GM23338 (cell line): ENCODE measurements around the gene TBC1D21. TPM values are rescaled to one million over a fixed set of nuclear protein-coding genes. Genes with fewer than 3 reads are reported as not detected.

Experiments
- CREB1 ChIP-seq: fragments of 250-450 bp; sonication (Bioruptor Pico); IDR thresholded peaks from 2 replicates; pipeline ENCODE4 v1.5.0; 2020; ENCODE audit warnings: low read depth, mild to moderate bottlenecking, moderate library complexity
- JUNB ChIP-seq: IDR thresholded peaks from one replicate; pipeline ENCODE4 v1.6.1; 2016; ENCODE audit warnings: antibody characterized with exemption; ENCODE audit not compliant: unreplicated experiment
- NANOG ChIP-seq: IDR thresholded peaks from 2 replicates; pipeline ENCODE4 v1.6.1; 2016; ENCODE audit warnings: antibody characterized with exemption, borderline replicate concordance
- POLR2AphosphoS5 ChIP-seq: IDR thresholded peaks from 2 replicates; pipeline ENCODE4 v1.6.1; 2016; ENCODE audit warnings: antibody characterized with exemption, low read depth
- polyA plus RNA-seq: library from polyadenylated mRNA; unstranded; fragments of >200 nt; fragmentation: Nextera tagmentation; extraction: Ambion mirVana; gene quantifications from 2 replicates; pipeline ENCODE4 v1.2.1, GENCODE V29; 2016
- total RNA-seq: library from RNA; depleted of rRNA; stranded (reverse); fragments of >200 nt; shearing (Covaris generic); gene quantifications from 2 replicates; pipeline ENCODE4 v1.2.3, GENCODE V29; 2014
- TF ChIP-seq, protein P1 (sequence below): fragments of 250-450 bp; sonication (Bioruptor Pico); IDR thresholded peaks from 2 replicates; pipeline ENCODE4 v1.5.0; 2020; ENCODE audit warnings: mild to moderate bottlenecking, moderate library complexity
- TF ChIP-seq, protein P2 (sequence below): IDR thresholded peaks from 2 replicates; pipeline ENCODE4 v1.6.1; 2016; ENCODE audit warnings: antibody characterized with exemption
- TF ChIP-seq, protein P3 (sequence below): IDR thresholded peaks from one replicate; pipeline ENCODE4 v1.6.1; 2018; ENCODE audit warnings: antibody characterized with exemption; ENCODE audit not compliant: unreplicated experiment

Gene TBC1D21
- total and polyA plus RNA-seq, 2 experiments from 2014 or later = not detected

DNA sequence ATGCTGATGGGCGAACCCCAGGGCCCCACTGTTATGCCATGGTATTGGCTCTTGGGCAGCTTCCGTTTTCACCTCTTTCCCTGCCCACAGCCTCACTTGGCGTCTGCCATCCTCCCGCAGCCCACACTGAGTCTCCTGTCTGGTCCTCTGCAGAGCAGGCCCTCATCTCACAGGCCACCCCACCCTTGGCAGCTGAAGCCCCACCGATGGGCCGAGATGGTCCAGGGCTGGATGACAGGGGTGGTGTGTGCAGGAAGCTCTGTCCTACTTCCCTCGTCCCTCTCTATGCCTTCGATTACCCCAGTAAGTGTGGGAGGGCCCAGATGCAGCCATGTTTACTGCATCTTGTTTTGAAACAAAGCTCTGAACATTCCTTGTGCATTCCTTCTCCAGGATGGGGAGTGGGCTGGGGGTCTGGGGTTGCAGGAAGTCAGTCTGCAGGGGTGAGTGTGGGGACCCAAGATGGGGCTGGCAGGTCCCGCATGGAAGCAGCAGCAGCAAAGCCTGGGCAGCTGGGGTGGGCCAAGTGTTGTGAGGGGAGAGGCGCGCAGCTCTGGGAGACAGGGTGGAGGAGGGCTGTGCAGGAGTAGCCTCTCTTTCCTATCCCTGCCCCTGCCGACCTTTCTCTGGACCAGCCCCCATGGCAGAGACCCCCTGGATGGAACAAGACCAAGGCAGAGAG lies 20.9 kb downstream of the TBC1D21 start (continued):
- TF ChIP-seq, protein P1, sequence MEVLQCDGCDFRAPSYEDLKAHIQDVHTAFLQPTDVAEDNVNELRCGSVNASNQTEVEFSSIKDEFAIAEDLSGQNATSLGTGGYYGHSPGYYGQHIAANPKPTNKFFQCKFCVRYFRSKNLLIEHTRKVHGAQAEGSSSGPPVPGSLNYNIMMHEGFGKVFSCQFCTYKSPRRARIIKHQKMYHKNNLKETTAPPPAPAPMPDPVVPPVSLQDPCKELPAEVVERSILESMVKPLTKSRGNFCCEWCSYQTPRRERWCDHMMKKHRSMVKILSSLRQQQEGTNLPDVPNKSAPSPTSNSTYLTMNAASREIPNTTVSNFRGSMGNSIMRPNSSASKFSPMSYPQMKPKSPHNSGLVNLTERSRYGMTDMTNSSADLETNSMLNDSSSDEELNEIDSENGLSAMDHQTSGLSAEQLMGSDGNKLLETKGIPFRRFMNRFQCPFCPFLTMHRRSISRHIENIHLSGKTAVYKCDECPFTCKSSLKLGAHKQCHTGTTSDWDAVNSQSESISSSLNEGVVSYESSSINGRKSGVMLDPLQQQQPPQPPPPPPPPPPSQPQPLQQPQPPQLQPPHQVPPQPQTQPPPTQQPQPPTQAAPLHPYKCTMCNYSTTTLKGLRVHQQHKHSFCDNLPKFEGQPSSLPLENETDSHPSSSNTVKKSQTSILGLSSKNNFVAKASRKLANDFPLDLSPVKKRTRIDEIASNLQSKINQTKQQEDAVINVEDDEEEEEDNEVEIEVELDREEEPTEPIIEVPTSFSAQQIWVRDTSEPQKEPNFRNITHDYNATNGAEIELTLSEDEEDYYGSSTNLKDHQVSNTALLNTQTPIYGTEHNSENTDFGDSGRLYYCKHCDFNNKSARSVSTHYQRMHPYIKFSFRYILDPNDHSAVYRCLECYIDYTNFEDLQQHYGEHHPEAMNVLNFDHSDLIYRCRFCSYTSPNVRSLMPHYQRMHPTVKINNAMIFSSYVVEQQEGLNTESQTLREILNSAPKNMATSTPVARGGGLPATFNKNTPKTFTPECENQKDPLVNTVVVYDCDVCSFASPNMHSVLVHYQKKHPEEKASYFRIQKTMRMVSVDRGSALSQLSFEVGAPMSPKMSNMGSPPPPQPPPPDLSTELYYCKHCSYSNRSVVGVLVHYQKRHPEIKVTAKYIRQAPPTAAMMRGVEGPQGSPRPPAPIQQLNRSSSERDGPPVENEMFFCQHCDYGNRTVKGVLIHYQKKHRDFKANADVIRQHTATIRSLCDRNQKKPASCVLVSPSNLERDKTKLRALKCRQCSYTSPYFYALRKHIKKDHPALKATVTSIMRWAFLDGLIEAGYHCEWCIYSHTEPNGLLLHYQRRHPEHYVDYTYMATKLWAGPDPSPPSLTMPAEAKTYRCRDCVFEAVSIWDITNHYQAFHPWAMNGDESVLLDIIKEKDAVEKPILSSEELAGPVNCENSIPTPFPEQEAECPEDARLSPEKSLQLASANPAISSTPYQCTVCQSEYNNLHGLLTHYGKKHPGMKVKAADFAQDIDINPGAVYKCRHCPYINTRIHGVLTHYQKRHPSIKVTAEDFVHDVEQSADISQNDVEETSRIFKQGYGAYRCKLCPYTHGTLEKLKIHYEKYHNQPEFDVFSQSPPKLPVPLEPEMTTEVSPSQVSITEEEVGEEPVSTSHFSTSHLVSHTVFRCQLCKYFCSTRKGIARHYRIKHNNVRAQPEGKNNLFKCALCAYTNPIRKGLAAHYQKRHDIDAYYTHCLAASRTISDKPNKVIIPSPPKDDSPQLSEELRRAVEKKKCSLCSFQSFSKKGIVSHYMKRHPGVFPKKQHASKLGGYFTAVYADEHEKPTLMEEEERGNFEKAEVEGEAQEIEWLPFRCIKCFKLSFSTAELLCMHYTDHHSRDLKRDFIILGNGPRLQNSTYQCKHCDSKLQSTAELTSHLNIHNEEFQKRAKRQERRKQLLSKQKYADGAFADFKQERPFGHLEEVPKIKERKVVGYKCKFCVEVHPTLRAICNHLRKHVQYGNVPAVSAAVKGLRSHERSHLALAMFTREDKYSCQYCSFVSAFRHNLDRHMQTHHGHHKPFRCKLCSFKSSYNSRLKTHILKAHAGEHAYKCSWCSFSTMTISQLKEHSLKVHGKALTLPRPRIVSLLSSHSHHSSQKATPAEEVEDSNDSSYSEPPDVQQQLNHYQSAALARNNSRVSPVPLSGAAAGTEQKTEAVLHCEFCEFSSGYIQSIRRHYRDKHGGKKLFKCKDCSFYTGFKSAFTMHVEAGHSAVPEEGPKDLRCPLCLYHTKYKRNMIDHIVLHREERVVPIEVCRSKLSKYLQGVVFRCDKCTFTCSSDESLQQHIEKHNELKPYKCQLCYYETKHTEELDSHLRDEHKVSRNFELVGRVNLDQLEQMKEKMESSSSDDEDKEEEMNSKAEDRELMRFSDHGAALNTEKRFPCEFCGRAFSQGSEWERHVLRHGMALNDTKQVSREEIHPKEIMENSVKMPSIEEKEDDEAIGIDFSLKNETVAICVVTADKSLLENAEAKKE (CRISPR knock-in tag) = no peak
- TF ChIP-seq CREB1 (CRISPR knock-in tag) = no peak
- TF ChIP-seq, protein P2, sequence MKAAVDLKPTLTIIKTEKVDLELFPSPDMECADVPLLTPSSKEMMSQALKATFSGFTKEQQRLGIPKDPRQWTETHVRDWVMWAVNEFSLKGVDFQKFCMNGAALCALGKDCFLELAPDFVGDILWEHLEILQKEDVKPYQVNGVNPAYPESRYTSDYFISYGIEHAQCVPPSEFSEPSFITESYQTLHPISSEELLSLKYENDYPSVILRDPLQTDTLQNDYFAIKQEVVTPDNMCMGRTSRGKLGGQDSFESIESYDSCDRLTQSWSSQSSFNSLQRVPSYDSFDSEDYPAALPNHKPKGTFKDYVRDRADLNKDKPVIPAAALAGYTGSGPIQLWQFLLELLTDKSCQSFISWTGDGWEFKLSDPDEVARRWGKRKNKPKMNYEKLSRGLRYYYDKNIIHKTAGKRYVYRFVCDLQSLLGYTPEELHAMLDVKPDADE = no peak
- TF ChIP-seq, protein P3, sequence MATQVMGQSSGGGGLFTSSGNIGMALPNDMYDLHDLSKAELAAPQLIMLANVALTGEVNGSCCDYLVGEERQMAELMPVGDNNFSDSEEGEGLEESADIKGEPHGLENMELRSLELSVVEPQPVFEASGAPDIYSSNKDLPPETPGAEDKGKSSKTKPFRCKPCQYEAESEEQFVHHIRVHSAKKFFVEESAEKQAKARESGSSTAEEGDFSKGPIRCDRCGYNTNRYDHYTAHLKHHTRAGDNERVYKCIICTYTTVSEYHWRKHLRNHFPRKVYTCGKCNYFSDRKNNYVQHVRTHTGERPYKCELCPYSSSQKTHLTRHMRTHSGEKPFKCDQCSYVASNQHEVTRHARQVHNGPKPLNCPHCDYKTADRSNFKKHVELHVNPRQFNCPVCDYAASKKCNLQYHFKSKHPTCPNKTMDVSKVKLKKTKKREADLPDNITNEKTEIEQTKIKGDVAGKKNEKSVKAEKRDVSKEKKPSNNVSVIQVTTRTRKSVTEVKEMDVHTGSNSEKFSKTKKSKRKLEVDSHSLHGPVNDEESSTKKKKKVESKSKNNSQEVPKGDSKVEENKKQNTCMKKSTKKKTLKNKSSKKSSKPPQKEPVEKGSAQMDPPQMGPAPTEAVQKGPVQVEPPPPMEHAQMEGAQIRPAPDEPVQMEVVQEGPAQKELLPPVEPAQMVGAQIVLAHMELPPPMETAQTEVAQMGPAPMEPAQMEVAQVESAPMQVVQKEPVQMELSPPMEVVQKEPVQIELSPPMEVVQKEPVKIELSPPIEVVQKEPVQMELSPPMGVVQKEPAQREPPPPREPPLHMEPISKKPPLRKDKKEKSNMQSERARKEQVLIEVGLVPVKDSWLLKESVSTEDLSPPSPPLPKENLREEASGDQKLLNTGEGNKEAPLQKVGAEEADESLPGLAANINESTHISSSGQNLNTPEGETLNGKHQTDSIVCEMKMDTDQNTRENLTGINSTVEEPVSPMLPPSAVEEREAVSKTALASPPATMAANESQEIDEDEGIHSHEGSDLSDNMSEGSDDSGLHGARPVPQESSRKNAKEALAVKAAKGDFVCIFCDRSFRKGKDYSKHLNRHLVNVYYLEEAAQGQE = no peak
- TF ChIP-seq POLR2AphosphoS5 = no peak
- TF ChIP-seq NANOG = no peak
- TF ChIP-seq JUNB = no peak
